K562 (cell line): ENCODE data around the gene MAP1LC3A. TPM values are rescaled to one million over a fixed set of nuclear protein-coding genes. Genes with fewer than 3 reads are reported as not detected.

ENCODE experiments used
- ATAC-seq: fragments of 200-7000 bp; cut with Tn5 transposase; 3 replicates; pipeline ENCODE4 v1.9.1; 2020; ENCODE audit warnings: moderate library complexity
- BruUV-seq: library from RNA; stranded (reverse); fragments of 400-500 nt; replicated peaks from 2 replicates; lab custom pipeline; 2021; lab: Mats Ljungman, UMichigan
- CTCF ChIA-PET: fragments of 300-600 bp; formaldehyde crosslinking; extraction: SDS; loops from one replicate; lab custom pipeline; 2021; ENCODE audit warnings: low intra/inter-chr PET ratio; lab: Yijun Ruan, JAX
- POLR2A ChIA-PET: fragments of 300-600, 350-650 bp; sonication (Branson Sonifier 250); formaldehyde crosslinking; extraction: SDS; loops from one replicate; lab custom pipeline; 2021; ENCODE audit warnings: antibody characterized with exemption, inconsistent platforms; lab: Yijun Ruan, JAX
- DNase-seq, 4 experiments: peaks; one replicate each; pipeline versions ENCODE4 v3.0.0 to v3.0.0-alpha.2; 2011 to 2018; ENCODE audit warnings: low spot score in 3 of 4, mixed read lengths in 3 of 4; ENCODE audit errors: extremely low read depth in 1 of 4
- FAIRE-seq: peaks from 2 replicates; lab custom pipeline; 2011; peaks lifted over from hg19 to GRCh38; lab: Jason Lieb, UNC
- H2AFZ ChIP-seq: 2 replicates; pipeline ENCODE4 v1.6.0; 2011; ENCODE audit warnings: low read depth, low read length, control low read depth, inconsistent platforms
- H3K27ac ChIP-seq: fragments of 200-600 bp; 3 replicates; pipeline ENCODE4 v1.8.0; 2011; ENCODE audit warnings: low read depth, mild to moderate bottlenecking, control low read depth, inconsistent platforms, low read length, moderate library complexity, mixed read lengths; ENCODE audit errors: extremely low read depth
- H3K27me3 ChIP-seq, 2 experiments: fragments of 300-600 bp in 1 of 2; 2 replicates in 1 of 2; 3 replicates in 1 of 2; pipeline versions ENCODE4 v1.6.0 to v1.8.0; 2011; ENCODE audit warnings: inconsistent platforms in 2 of 2, low read length in 2 of 2, mild to moderate bottlenecking in 1 of 2, mixed read lengths in 1 of 2, moderate library complexity in 1 of 2; ENCODE audit not compliant: control insufficient read depth in 2 of 2, insufficient read depth in 2 of 2
- H3K36me3 ChIP-seq: fragments of 300-600 bp; 3 replicates; pipeline ENCODE4 v1.8.0; 2011; ENCODE audit warnings: mild to moderate bottlenecking, low read length, inconsistent platforms; ENCODE audit not compliant: control insufficient read depth, insufficient read depth
- H3K4me1 ChIP-seq, 2 experiments: fragments of 200-600 bp in 1 of 2; replicated peaks in 1 of 2; 2 replicates in 1 of 2; 3 replicates in 1 of 2; pipeline versions ENCODE4 v1.5.1 to v1.8.0; 2011; ENCODE audit warnings: inconsistent platforms in 2 of 2, low read length in 2 of 2, mild to moderate bottlenecking in 1 of 2, mixed read lengths in 1 of 2, moderate library complexity in 1 of 2; ENCODE audit not compliant: control insufficient read depth in 2 of 2, insufficient read depth in 2 of 2
- H3K4me2 ChIP-seq: 2 replicates; pipeline ENCODE4 v1.6.1; 2011; ENCODE audit warnings: low read length, control low read depth, inconsistent platforms, mixed read lengths; ENCODE audit not compliant: insufficient read depth
- H3K4me3 ChIP-seq: fragments of 200-600 bp; sonication (generic), shearing (Covaris generic); 2 replicates; pipeline ENCODE4 v1.5.1; 2016; ENCODE audit warnings: control low read depth, inconsistent platforms
- H3K79me2 ChIP-seq: fragments of 200-600 bp; 3 replicates; pipeline ENCODE4 v1.8.0; 2011; ENCODE audit warnings: low read length, inconsistent platforms; ENCODE audit not compliant: control insufficient read depth, insufficient read depth
- H3K9ac ChIP-seq, 2 experiments: 2 replicates each; pipeline versions ENCODE4 v1.6.0 to v1.6.1; 2011; ENCODE audit warnings: low read depth in 2 of 2, low read length in 2 of 2, control low read depth in 1 of 2, inconsistent platforms in 1 of 2, mild to moderate bottlenecking in 1 of 2, mixed read lengths in 1 of 2; ENCODE audit not compliant: insufficient read depth in 1 of 2
- H3K9me1 ChIP-seq: one replicate; pipeline ENCODE4 v1.6.0; 2011; ENCODE audit warnings: inconsistent platforms, mild to moderate bottlenecking, low read length, moderate library complexity; ENCODE audit not compliant: control insufficient read depth, insufficient read depth
- H3K9me3 ChIP-seq: replicated peaks from 2 replicates; pipeline ENCODE4 v1.5.1; 2011; ENCODE audit warnings: low read depth, low read length, inconsistent platforms; ENCODE audit not compliant: control insufficient read depth, insufficient read depth
- H4K20me1 ChIP-seq: replicated peaks from 2 replicates; pipeline ENCODE4 v1.6.1; 2011; ENCODE audit warnings: low read length, inconsistent platforms, mixed read lengths; ENCODE audit not compliant: control insufficient read depth, insufficient read depth
- COPS2 ChIP-seq: fragments of 450-650 bp; conservative IDR thresholded peaks from 2 replicates; pipeline ENCODE4 v1.6.1; 2016; ENCODE audit warnings: mild to moderate bottlenecking, moderate library complexity
- GTF2E2 ChIP-seq: fragments of 200-800 bp; sonication (Bioruptor generic); IDR thresholded peaks from 2 replicates; pipeline ENCODE4 v1.6.1; 2016; ENCODE audit warnings: missing genetic modification characterization, missing compliant biosample characterization
- LARP7 ChIP-seq: fragments of 450-650 bp; IDR thresholded peaks from 2 replicates; pipeline ENCODE4 v1.6.1; 2016
- NFE2 ChIP-seq: IDR thresholded peaks from 2 replicates; pipeline ENCODE4 v1.6.1; 2014; ENCODE audit warnings: antibody characterized with exemption, low read depth
- SIN3B ChIP-seq: fragments of 450-650 bp; IDR thresholded peaks from 2 replicates; pipeline ENCODE4 v1.6.1; 2017; ENCODE audit warnings: low read depth, mild to moderate bottlenecking, moderate library complexity
- YY1 ChIP-seq, 3 experiments: IDR thresholded peaks; 2 replicates each; pipeline ENCODE4 v1.6.1; 2011; ENCODE audit warnings: low read length in 2 of 3, mild to moderate bottlenecking in 2 of 3, moderate library complexity in 2 of 3, borderline replicate concordance in 1 of 3, control low read depth in 1 of 3, low read depth in 1 of 3; ENCODE audit not compliant: insufficient read depth in 3 of 3, insufficient replicate concordance in 2 of 3, control insufficient read depth in 1 of 3, insufficient read length in 1 of 3; ENCODE audit errors: extremely low read depth in 1 of 3
- ZNF445 ChIP-seq: fragments of 250-450 bp; sonication (Bioruptor Pico); IDR thresholded peaks from 2 replicates; pipeline ENCODE4 v1.4.0; 2020; ENCODE audit warnings: low read depth, mild to moderate bottlenecking, moderate library complexity
- WGBS: fragments of 100-300 bp; shearing (Covaris generic); methylation state at CpG from one replicate; pipeline ENCODE4 v1.1.6; 2016; ENCODE audit warnings: low coverage, mixed read lengths; ENCODE audit not compliant: insufficient coverage; ENCODE audit errors: missing lambda C conversion rate; 5-methylcytosine and 5-hydroxymethylcytosine counted together
- in situ Hi-C: fragments of 300-500 bp; cut with MboI; formaldehyde crosslinking; loops from 4 replicates; pipeline ENCODE4 v1.15.0; 2018; ENCODE audit warnings: inconsistent platforms, mixed read lengths
- intact Hi-C: fragments of 100-400 bp; cut with micrococcal nuclease; formaldehyde crosslinking; loops from 2 replicates; pipeline ENCODE4 v1.14.2; 2022
- polyA plus RNA-seq, 8 experiments: library from polyadenylated mRNA; depleted of rRNA in 4 of 8; stranded (reverse) in 5 of 8; unstranded in 3 of 8; fragments of >200 nt; fragmentation: Nextera tagmentation in 2 of 8; fragmentation: Illumina TruSeq in 1 of 8; extraction: Ambion mirVana in 2 of 8; extraction: Trizol in 1 of 8; gene quantifications; 2 replicates each; pipeline versions ENCODE4 v1.2.1 to v1.2.3, GENCODE V29; 2011 to 2014; ENCODE audit warnings: inconsistent platforms in 1 of 8, missing spikeins in 1 of 8
- total RNA-seq, 7 experiments: library from RNA; depleted of rRNA in 6 of 7; stranded (reverse); fragments of >200 nt in 6 of 7; fragmentation: Illumina TruSeq in 2 of 7; extraction: Trizol in 2 of 7; gene quantifications; 2 replicates each; pipeline versions ENCODE4 v1.2.1 to v1.2.3, GENCODE V29; 2011 to 2021; ENCODE audit warnings: low replicate concordance in 1 of 7
- TF ChIP-seq, protein P1 (sequence below): IDR thresholded peaks from 3 replicates; pipeline ENCODE4 v1.6.1; 2011; ENCODE audit warnings: borderline replicate concordance, mild to moderate bottlenecking, moderate library complexity; ENCODE audit not compliant: insufficient read length; ENCODE audit errors: extremely low read depth

MAP1LC3A gene
- total and polyA plus RNA-seq, 9 of the 15 experiments (the other 6 are each of a cell fraction or from before 2014, with no cell fraction given) = 0.27 to 0.38 TPM; not detected in 7

DNA sequence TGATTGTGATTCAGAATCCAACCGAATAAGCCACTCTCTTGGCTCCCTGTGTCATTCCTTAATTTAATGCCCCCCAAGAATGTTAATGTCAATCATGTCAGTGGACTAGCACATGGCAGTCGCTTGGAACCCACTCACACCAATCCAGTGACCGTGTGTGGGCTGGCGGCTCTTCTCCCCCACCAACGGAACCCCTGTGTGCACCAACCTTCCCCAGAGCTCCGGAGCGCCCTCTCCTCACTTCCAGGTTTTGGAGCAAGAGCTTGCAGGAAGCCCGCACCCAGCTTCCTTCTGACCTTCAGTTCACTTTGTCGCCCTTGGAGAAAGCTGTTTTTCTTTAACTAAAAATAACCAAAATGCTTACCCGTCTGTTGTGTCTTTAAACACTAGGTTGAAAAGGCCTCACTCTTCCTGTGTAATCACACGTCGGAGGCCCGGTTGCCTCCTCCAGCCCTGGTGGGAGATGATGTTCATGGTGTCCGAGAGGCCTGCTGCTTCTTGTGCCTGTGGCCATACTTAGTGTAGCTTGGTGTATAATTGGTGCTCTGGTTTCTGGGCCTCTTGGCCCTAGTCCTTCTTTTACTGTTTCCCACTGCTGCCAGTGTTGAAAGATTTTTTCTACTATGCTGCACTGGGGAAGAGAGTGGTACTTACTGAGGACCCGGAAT is 17.8 kb upstream of the MAP1LC3A start (continued):
- TF ChIP-seq, protein P1, sequence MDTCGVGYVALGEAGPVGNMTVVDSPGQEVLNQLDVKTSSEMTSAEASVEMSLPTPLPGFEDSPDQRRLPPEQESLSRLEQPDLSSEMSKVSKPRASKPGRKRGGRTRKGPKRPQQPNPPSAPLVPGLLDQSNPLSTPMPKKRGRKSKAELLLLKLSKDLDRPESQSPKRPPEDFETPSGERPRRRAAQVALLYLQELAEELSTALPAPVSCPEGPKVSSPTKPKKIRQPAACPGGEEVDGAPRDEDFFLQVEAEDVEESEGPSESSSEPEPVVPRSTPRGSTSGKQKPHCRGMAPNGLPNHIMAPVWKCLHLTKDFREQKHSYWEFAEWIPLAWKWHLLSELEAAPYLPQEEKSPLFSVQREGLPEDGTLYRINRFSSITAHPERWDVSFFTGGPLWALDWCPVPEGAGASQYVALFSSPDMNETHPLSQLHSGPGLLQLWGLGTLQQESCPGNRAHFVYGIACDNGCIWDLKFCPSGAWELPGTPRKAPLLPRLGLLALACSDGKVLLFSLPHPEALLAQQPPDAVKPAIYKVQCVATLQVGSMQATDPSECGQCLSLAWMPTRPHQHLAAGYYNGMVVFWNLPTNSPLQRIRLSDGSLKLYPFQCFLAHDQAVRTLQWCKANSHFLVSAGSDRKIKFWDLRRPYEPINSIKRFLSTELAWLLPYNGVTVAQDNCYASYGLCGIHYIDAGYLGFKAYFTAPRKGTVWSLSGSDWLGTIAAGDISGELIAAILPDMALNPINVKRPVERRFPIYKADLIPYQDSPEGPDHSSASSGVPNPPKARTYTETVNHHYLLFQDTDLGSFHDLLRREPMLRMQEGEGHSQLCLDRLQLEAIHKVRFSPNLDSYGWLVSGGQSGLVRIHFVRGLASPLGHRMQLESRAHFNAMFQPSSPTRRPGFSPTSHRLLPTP = no peak

DNA sequence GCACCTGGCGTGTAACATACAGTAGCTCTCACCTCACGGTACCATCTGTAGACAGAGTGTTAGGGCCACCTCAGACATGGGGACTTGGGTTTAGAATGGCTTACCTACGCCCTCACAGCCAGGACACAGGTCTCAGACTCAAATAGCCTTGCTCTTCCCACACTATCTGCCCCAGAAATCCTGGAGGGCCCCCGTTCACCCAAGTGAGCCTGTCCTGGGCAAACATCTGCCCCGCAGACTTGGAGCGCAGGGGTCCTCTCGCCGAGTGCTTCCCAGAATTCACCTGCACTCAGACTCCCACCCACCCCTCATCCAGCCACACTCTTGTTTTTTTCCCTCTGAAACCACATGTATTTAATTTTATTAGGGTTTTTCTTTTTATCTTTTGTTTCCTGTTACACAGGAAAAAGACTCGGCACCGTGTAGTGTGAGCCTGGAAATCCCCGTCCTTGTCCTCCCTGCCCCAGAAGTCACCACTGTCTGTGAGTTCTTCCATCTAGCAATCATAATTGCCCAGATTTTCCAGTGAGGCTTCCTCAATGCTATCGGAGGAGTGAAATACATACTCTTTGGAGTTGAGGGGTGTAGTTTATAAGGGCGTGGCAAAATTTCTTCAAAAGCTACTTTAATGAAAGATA is 17.1 kb upstream of the MAP1LC3A start:
- H3K27me3 ChIP-seq = no peaks in the 10 kb centered on the region
- DNase-seq = no peak
- peaks cover 0 to 3% of the 10 kb centered on the region in 2 experiments; a peak in 2 of 5 replicates for H3K4me1 ChIP-seq
- in situ Hi-C loops = no loop called here
- no peaks in the 10 kb centered on the region for H4K20me1 ChIP-seq
- H3K9me3 ChIP-seq = no peaks in the 10 kb centered on the region
- 92% methylated on average over 13 of the region's 13 CpGs for WGBS
- intact Hi-C loops = no loop called here
- H3K9me1 ChIP-seq = no peaks in the 10 kb centered on the region
- H3K79me2 ChIP-seq = no peaks in the 10 kb centered on the region
- no peak overlapping the region for H2AFZ ChIP-seq
- no peak overlapping the region for H3K4me3 ChIP-seq
- peaks cover 39% of the 10 kb centered on the region for H3K36me3 ChIP-seq
- no peak overlapping the region for H3K9ac ChIP-seq
- no peak for FAIRE-seq
- CTCF ChIA-PET = interaction anchor here (1.1 kb wide), 1 partner anchor 167 kb away, joined by 3 read pairs; no protein-coding TSS in a partner anchor
- H3K27ac ChIP-seq = no peak overlapping the region
- TF ChIP-seq COPS2 (no peak), NFE2 (no peak), SIN3B (no peak), GTF2E2 (no peak), YY1 (IDR thresholded peaks at IDR 0.05; ENCODE audit: borderline replicate concordance in 1 of 3, control insufficient read depth in 1 of 3, extremely low read depth in 1 of 3, insufficient read depth in 3 of 3, insufficient read length in 1 of 3, insufficient replicate concordance in 2 of 3, low read depth in 1 of 3, low read length in 2 of 3) (no peak), ZNF445 (CRISPR knock-in tag) (no peak), LARP7 (no peak)
- no TSS peak for BruUV-seq
- ATAC-seq = no peak
- POLR2A ChIA-PET = interaction anchor here (0.6 to 1.2 kb wide), 4 partner anchors 10 to 154 kb away, joined by 3 to 6 read pairs (median 3); no protein-coding TSS in a partner anchor
- no peak overlapping the region for H3K4me2 ChIP-seq
